ENCODE measurements around the gene KHDRBS2. TPM values are rescaled to one million over a fixed set of nuclear protein-coding genes. Genes with fewer than 3 reads are reported as not detected.

Gene KHDRBS2
- total RNA-seq, 1 donor from 2014 or later, result 0.17 TPM

GRCh38 chr6:62090442-62091229 lies 195.4 kb downstream of the KHDRBS2 start:
- H3K4me3 ChIP-seq (ENCODE audit: low read depth, low read length), result no peak overlapping the region
- no peak for TF ChIP-seq CTCF (IDR thresholded peaks at IDR 0.05; ENCODE audit: insufficient read depth, low read length, poor library complexity, severe bottlenecking)
- H3K36me3 ChIP-seq (ENCODE audit: control insufficient read depth, insufficient read depth, low read length), result no peaks in the 10 kb centered on the region
- DNase-seq (ENCODE audit: low read depth), result no peak
- H3K27me3 ChIP-seq (ENCODE audit: control insufficient read depth, insufficient read depth, low read length), result no peaks in the 10 kb centered on the region

DNA sequence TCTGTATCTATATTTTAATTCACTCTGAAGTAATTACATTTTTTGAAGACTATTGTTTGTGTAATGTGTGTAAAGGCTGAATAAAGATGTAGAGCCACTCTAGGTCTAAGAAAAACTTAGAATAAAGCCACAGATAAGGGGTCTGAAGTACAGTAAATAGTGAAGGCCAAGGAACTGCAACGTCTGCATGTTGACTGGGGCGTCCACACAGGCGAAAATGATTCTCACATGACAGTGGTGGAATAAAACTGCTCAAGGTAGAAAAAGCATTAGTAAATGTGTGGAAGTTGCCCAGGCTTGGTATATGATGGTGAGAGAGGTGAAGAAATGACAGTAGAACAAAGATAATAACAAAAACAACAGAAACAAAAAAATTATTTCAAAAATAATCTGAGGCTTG lies 196.2 kb downstream of the KHDRBS2 start:
- no peaks in the 10 kb centered on the region for H3K36me3 ChIP-seq (ENCODE audit: control insufficient read depth, insufficient read depth, low read length)
- DNase-seq (ENCODE audit: low read depth), result no peak
- TF ChIP-seq CTCF (IDR thresholded peaks at IDR 0.05; ENCODE audit: insufficient read depth, low read length, poor library complexity, severe bottlenecking), result no peak
- H3K4me3 ChIP-seq (ENCODE audit: low read depth, low read length), result no peak overlapping the region
- no peaks in the 10 kb centered on the region for H3K27me3 ChIP-seq (ENCODE audit: control insufficient read depth, insufficient read depth, low read length)

- no peaks in the 10 kb centered on the region for H3K27me3 ChIP-seq (ENCODE audit: control insufficient read depth, insufficient read depth, low read length)
- TF ChIP-seq CTCF (IDR thresholded peaks at IDR 0.05; ENCODE audit: insufficient read depth, low read length, poor library complexity, severe bottlenecking), result no peak
- no peak for DNase-seq (ENCODE audit: low read depth)
- H3K36me3 ChIP-seq (ENCODE audit: control insufficient read depth, insufficient read depth, low read length), result no peaks in the 10 kb centered on the region
- H3K4me3 ChIP-seq (ENCODE audit: low read depth, low read length), result no peak overlapping the region
These were observed 200.0 kb downstream of the KHDRBS2 start for GRCh38 chr6:62086047-62086446.

- Histone ChIP-seq H3K36me3 (ENCODE audit: control insufficient read depth, insufficient read depth, low read length) (no peaks in the 10 kb centered on the region), H3K27me3 (ENCODE audit: control insufficient read depth, insufficient read depth, low read length) (no peaks in the 10 kb centered on the region), H3K4me3 (ENCODE audit: low read depth, low read length) (no peak overlapping the region)
- no peak for DNase-seq (ENCODE audit: low read depth)
- TF ChIP-seq CTCF (IDR thresholded peaks at IDR 0.05; ENCODE audit: insufficient read depth, low read length, poor library complexity, severe bottlenecking), result no peak
These were observed 210.2 kb downstream of the KHDRBS2 start for GRCh38 chr6:62075869-62076268.

GRCh38 chr6:62059901-62060300 lies 226.1 kb downstream of the KHDRBS2 start:
- TF ChIP-seq CTCF (IDR thresholded peaks at IDR 0.05; ENCODE audit: insufficient read depth, low read length, poor library complexity, severe bottlenecking), result no peak
- Histone ChIP-seq H3K36me3 (ENCODE audit: control insufficient read depth, insufficient read depth, low read length) (no peaks in the 10 kb centered on the region), H3K4me3 (ENCODE audit: low read depth, low read length) (no peak overlapping the region), H3K27me3 (ENCODE audit: control insufficient read depth, insufficient read depth, low read length) (no peaks in the 10 kb centered on the region)
- no peak for DNase-seq (ENCODE audit: low read depth)

GRCh38 chr6:62057300-62057699 lies 228.7 kb downstream of the KHDRBS2 start:
- DNase-seq (ENCODE audit: low read depth), result no peak
- TF ChIP-seq CTCF (IDR thresholded peaks at IDR 0.05; ENCODE audit: insufficient read depth, low read length, poor library complexity, severe bottlenecking), result no peak
- H3K27me3 ChIP-seq (ENCODE audit: control insufficient read depth, insufficient read depth, low read length), result no peaks in the 10 kb centered on the region
- no peak overlapping the region for H3K4me3 ChIP-seq (ENCODE audit: low read depth, low read length)
- no peaks in the 10 kb centered on the region for H3K36me3 ChIP-seq (ENCODE audit: control insufficient read depth, insufficient read depth, low read length)
